Measurements from ENCODE around the gene GDF10.

GDF10 gene

DNA sequence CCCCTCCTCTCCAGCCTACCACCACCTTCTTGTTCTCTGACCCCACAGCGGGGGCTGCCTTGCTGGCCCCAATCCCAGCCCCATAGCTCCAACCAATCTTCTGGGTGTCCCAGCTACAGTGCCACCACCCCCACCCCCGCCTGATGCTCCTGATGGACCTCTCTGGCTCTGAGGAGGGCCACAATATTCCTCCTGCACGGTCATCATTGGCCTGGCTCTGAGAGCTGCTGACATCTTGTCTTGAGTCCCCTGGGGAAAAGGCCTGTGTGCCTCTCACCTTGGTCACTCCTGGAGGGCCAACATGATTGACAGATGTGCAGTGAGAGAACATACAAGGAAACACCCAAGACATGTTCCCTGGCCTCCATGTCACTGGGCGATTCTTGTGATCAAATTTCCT lies 29.9 kb downstream of the GDF10 start:
- H3K4me3 ChIP-seq (ENCODE audit: low read depth, low read length), result no peak overlapping the region
- H3K27ac ChIP-seq (ENCODE audit: extremely low read depth, low read depth, low read length), result no peak overlapping the region
- POLR2A ChIA-PET, result no interaction called here
- CTCF ChIA-PET, result interaction anchor here (0.6 kb wide), 1 partner anchor 11 kb away, joined by 3 read pairs; no protein-coding TSS in a partner anchor
- H3K36me3 ChIP-seq (ENCODE audit: control insufficient read depth in 2 of 2, insufficient read depth in 1 of 2, low read length in 2 of 2), result no peaks in the 10 kb centered on the region
- TF ChIP-seq, protein P1, sequence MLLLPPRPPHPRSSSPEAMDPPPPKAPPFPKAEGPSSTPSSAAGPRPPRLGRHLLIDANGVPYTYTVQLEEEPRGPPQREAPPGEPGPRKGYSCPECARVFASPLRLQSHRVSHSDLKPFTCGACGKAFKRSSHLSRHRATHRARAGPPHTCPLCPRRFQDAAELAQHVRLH (tag by site-specific recombination; IDR thresholded peaks at IDR 0.05), result no peak
- TF ChIP-seq IKZF3 (tag by site-specific recombination; IDR thresholded peaks at IDR 0.05) (no peak), ZNF335 (tag by site-specific recombination; conservative IDR thresholded peaks at IDR 0.05) (no peak), ZNF157 (tag by site-specific recombination; IDR thresholded peaks at IDR 0.05) (no peak), KLF7 (tag by site-specific recombination; IDR thresholded peaks at IDR 0.05; ENCODE audit: borderline replicate concordance) (no peak), ZNF140 (tag by site-specific recombination; IDR thresholded peaks at IDR 0.05) (no peak)
- TF ChIP-seq, protein P2, sequence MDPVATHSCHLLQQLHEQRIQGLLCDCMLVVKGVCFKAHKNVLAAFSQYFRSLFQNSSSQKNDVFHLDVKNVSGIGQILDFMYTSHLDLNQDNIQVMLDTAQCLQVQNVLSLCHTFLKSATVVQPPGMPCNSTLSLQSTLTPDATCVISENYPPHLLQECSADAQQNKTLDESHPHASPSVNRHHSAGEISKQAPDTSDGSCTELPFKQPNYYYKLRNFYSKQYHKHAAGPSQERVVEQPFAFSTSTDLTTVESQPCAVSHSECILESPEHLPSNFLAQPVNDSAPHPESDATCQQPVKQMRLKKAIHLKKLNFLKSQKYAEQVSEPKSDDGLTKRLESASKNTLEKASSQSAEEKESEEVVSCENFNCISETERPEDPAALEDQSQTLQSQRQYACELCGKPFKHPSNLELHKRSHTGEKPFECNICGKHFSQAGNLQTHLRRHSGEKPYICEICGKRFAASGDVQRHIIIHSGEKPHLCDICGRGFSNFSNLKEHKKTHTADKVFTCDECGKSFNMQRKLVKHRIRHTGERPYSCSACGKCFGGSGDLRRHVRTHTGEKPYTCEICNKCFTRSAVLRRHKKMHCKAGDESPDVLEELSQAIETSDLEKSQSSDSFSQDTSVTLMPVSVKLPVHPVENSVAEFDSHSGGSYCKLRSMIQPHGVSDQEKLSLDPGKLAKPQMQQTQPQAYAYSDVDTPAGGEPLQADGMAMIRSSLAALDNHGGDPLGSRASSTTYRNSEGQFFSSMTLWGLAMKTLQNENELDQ (tag by site-specific recombination; IDR thresholded peaks at IDR 0.05; ENCODE audit: low read depth), result no peak
- no peaks in the 10 kb centered on the region for H3K9me3 ChIP-seq (ENCODE audit: control insufficient read depth, insufficient read depth, low read depth, low read length)
- no peaks in the 10 kb centered on the region for H3K4me1 ChIP-seq (ENCODE audit: control insufficient read depth, insufficient read depth, low read length)

GRCh38 chr10:47330366-47330765 lies 30.4 kb downstream of the GDF10 start:
- H3K27ac ChIP-seq (ENCODE audit: extremely low read depth, low read depth, low read length), result no peak overlapping the region
- no peak overlapping the region for H3K4me3 ChIP-seq (ENCODE audit: low read depth, low read length)
- ChIA-PET POLR2A (no interaction called here), CTCF (interaction anchor here (0.6 to 2.7 kb wide), 2 partner anchors 10 kb away, joined by 3 to 16 read pairs; no protein-coding TSS in a partner anchor)
- no peaks in the 10 kb centered on the region for H3K36me3 ChIP-seq (ENCODE audit: control insufficient read depth in 2 of 2, insufficient read depth in 1 of 2, low read length in 2 of 2)
- no peaks in the 10 kb centered on the region for H3K4me1 ChIP-seq (ENCODE audit: control insufficient read depth, insufficient read depth, low read length)
- TF ChIP-seq HOXD13 (CRISPR knock-in tag; IDR thresholded peaks at IDR 0.05; ENCODE audit: borderline replicate concordance) (no peak), ZNF10 (tag by site-specific recombination; IDR thresholded peaks at IDR 0.05) (no peak), ZFP3 (tag by site-specific recombination; IDR thresholded peaks at IDR 0.05; ENCODE audit: low read depth) (no peak), MYNN (tag by site-specific recombination; IDR thresholded peaks at IDR 0.05; ENCODE audit: borderline replicate concordance) (no peak), ZNF146 (tag by site-specific recombination; IDR thresholded peaks at IDR 0.05) (no peak), KLF8 (tag by site-specific recombination; IDR thresholded peaks at IDR 0.05) (no peak)
- TF ChIP-seq, protein P3, sequence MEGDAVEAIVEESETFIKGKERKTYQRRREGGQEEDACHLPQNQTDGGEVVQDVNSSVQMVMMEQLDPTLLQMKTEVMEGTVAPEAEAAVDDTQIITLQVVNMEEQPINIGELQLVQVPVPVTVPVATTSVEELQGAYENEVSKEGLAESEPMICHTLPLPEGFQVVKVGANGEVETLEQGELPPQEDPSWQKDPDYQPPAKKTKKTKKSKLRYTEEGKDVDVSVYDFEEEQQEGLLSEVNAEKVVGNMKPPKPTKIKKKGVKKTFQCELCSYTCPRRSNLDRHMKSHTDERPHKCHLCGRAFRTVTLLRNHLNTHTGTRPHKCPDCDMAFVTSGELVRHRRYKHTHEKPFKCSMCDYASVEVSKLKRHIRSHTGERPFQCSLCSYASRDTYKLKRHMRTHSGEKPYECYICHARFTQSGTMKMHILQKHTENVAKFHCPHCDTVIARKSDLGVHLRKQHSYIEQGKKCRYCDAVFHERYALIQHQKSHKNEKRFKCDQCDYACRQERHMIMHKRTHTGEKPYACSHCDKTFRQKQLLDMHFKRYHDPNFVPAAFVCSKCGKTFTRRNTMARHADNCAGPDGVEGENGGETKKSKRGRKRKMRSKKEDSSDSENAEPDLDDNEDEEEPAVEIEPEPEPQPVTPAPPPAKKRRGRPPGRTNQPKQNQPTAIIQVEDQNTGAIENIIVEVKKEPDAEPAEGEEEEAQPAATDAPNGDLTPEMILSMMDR (tag by site-specific recombination; IDR thresholded peaks at IDR 0.05), result no peak
- H3K9me3 ChIP-seq (ENCODE audit: control insufficient read depth, insufficient read depth, low read depth, low read length), result no peaks in the 10 kb centered on the region

GRCh38 chr10:47330804-47331203 lies 30.8 kb downstream of the GDF10 start:
- POLR2A ChIA-PET, result no interaction called here
- CTCF ChIA-PET, result interaction anchor here (0.6 to 2.7 kb wide), 2 partner anchors 10 to 335 kb away, joined by 3 to 16 read pairs; no protein-coding TSS in a partner anchor
- TF ChIP-seq ZNF701 (tag by site-specific recombination; IDR thresholded peaks at IDR 0.05), result no peak
- TF ChIP-seq PRDM6 (tag by site-specific recombination; IDR thresholded peaks at IDR 0.05), result no peak
- TF ChIP-seq ZNF624 (tag by site-specific recombination; IDR thresholded peaks at IDR 0.05), result no peak
- TF ChIP-seq ZNF776 (tag by site-specific recombination; IDR thresholded peaks at IDR 0.05; ENCODE audit: borderline replicate concordance), result no peak
- TF ChIP-seq, protein P4, sequence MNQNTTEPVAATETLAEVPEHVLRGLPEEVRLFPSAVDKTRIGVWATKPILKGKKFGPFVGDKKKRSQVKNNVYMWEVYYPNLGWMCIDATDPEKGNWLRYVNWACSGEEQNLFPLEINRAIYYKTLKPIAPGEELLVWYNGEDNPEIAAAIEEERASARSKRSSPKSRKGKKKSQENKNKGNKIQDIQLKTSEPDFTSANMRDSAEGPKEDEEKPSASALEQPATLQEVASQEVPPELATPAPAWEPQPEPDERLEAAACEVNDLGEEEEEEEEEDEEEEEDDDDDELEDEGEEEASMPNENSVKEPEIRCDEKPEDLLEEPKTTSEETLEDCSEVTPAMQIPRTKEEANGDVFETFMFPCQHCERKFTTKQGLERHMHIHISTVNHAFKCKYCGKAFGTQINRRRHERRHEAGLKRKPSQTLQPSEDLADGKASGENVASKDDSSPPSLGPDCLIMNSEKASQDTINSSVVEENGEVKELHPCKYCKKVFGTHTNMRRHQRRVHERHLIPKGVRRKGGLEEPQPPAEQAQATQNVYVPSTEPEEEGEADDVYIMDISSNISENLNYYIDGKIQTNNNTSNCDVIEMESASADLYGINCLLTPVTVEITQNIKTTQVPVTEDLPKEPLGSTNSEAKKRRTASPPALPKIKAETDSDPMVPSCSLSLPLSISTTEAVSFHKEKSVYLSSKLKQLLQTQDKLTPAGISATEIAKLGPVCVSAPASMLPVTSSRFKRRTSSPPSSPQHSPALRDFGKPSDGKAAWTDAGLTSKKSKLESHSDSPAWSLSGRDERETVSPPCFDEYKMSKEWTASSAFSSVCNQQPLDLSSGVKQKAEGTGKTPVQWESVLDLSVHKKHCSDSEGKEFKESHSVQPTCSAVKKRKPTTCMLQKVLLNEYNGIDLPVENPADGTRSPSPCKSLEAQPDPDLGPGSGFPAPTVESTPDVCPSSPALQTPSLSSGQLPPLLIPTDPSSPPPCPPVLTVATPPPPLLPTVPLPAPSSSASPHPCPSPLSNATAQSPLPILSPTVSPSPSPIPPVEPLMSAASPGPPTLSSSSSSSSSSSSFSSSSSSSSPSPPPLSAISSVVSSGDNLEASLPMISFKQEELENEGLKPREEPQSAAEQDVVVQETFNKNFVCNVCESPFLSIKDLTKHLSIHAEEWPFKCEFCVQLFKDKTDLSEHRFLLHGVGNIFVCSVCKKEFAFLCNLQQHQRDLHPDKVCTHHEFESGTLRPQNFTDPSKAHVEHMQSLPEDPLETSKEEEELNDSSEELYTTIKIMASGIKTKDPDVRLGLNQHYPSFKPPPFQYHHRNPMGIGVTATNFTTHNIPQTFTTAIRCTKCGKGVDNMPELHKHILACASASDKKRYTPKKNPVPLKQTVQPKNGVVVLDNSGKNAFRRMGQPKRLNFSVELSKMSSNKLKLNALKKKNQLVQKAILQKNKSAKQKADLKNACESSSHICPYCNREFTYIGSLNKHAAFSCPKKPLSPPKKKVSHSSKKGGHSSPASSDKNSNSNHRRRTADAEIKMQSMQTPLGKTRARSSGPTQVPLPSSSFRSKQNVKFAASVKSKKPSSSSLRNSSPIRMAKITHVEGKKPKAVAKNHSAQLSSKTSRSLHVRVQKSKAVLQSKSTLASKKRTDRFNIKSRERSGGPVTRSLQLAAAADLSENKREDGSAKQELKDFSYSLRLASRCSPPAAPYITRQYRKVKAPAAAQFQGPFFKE (tag by site-specific recombination; IDR thresholded peaks at IDR 0.05; ENCODE audit: borderline replicate concordance), result no peak
- no peak for TF ChIP-seq SCRT2 (tag by site-specific recombination; IDR thresholded peaks at IDR 0.05)

More at GRCh38 chr10:47330804-47331203, 30.8 kb downstream of the GDF10 start:
- H3K27ac ChIP-seq (ENCODE audit: extremely low read depth, low read depth, low read length), result no peak overlapping the region
- no peaks in the 10 kb centered on the region for H3K4me1 ChIP-seq (ENCODE audit: control insufficient read depth, insufficient read depth, low read length)
- H3K4me3 ChIP-seq (ENCODE audit: low read depth, low read length), result no peak overlapping the region
- no peaks in the 10 kb centered on the region for H3K36me3 ChIP-seq (ENCODE audit: control insufficient read depth in 2 of 2, insufficient read depth in 1 of 2, low read length in 2 of 2)
- no peaks in the 10 kb centered on the region for H3K9me3 ChIP-seq (ENCODE audit: control insufficient read depth, insufficient read depth, low read depth, low read length)
